ENCODE measurements around the gene EFEMP1. TPM values are rescaled to one million over a fixed set of nuclear protein-coding genes. Genes with fewer than 3 reads are reported as not detected.

The EFEMP1 gene
- total and polyA plus RNA-seq, 9 of the 15 experiments (the other 6 are each of a cell fraction or from before 2014, with no cell fraction given) = 0.05 to 6.2 (median 0.22) TPM

DNA sequence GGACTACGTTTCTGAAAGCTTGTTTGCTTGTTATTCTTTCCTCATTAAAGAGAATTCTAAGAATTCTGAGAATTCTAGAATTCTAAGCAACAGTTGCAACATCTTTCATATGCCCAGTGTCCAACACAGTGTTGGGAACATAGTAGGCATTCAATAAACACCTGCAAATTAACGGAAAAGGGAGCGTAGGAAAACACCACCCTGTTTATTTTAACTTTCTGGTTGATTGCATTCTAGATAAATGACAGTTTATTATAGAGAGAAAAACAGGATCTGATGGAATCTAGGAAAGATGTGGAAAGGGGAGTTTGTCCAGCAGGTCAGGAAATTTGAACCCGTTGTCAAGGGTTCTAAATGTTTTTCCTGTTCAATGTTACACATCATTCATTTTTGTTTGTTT, 24.2 kb upstream of the EFEMP1 start:
- WGBS (ENCODE audit: insufficient coverage, low coverage, missing lambda C conversion rate) = 0% methylated on average over 4 of the region's 4 CpGs
- no peaks in the 10 kb centered on the region for H3K4me1 ChIP-seq (replicated peaks in 1 of 2; ENCODE audit: control insufficient read depth in 2 of 2, insufficient read depth in 2 of 2, low read length in 2 of 2)
- CTCF ChIA-PET (ENCODE audit: low intra/inter-chr PET ratio) = no interaction called here

DNA sequence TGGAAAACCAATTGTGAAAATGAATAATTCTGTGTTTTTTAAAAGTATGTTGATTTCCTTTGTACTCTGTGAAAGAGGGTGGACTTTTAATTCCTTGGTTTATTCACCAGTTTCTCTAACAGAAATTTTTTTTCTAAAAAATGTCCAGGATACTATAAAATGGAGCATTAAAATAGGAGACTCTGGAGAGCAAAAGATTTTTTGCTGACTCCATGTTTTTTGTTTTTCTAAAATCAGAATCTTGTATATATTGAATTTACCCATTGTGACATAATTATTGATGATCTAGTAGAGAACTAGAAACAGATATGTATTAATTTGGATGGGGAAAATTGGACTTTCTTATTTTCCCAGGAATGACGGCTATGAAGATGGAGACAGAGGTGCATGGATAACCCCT, 23.2 kb upstream of the EFEMP1 start:
- CTCF ChIA-PET (ENCODE audit: low intra/inter-chr PET ratio) = no interaction called here
- Histone ChIP-seq H3K4me2 (ENCODE audit: insufficient read depth, low read length) (no peak overlapping the region), H3K9me1 (ENCODE audit: control insufficient read depth, insufficient read depth, low read length) (no peaks in the 10 kb centered on the region), H3K9me3 (replicated peaks; ENCODE audit: control insufficient read depth, insufficient read depth, low read depth, low read length) (no peaks in the 10 kb centered on the region), H2AFZ (ENCODE audit: low read depth, low read length) (no peak overlapping the region), H3K79me2 (ENCODE audit: control insufficient read depth, insufficient read depth, low read length) (no peaks in the 10 kb centered on the region), H4K20me1 (replicated peaks; ENCODE audit: control insufficient read depth, insufficient read depth, low read length) (no peaks in the 10 kb centered on the region), H3K4me1 (replicated peaks in 1 of 2; ENCODE audit: control insufficient read depth in 2 of 2, insufficient read depth in 2 of 2, low read length in 2 of 2) (no peaks in the 10 kb centered on the region), H3K9ac (ENCODE audit: insufficient read depth in 1 of 2, low read depth in 2 of 2, low read length in 2 of 2) (no peak overlapping the region), H3K4me3 (no peak overlapping the region), H3K27me3 (ENCODE audit: control insufficient read depth in 2 of 2, insufficient read depth in 2 of 2, low read length in 2 of 2) (no peaks in the 10 kb centered on the region), H3K36me3 (ENCODE audit: control insufficient read depth, insufficient read depth, low read length) (no peaks in the 10 kb centered on the region), H3K27ac (ENCODE audit: extremely low read depth, low read depth, low read length) (no peak overlapping the region)
- no TSS peak for BruUV-seq (replicated peaks)
- FAIRE-seq (no peak), DNase-seq (ENCODE audit: extremely low read depth in 1 of 4, low spot score in 3 of 4) (no peak), ATAC-seq (no peak)
- 10% methylated on average over 1 of the region's 1 CpG for WGBS (ENCODE audit: insufficient coverage, low coverage, missing lambda C conversion rate)
- POLR2A ChIA-PET = interaction anchor here (1.4 kb wide), 1 partner anchor 22 kb away, joined by 4 read pairs; no protein-coding TSS in a partner anchor
- in situ Hi-C loops (cut with MboI) = no loop called here
- intact Hi-C loops (cut with micrococcal nuclease) = no loop called here
- TF ChIP-seq, protein P1, sequence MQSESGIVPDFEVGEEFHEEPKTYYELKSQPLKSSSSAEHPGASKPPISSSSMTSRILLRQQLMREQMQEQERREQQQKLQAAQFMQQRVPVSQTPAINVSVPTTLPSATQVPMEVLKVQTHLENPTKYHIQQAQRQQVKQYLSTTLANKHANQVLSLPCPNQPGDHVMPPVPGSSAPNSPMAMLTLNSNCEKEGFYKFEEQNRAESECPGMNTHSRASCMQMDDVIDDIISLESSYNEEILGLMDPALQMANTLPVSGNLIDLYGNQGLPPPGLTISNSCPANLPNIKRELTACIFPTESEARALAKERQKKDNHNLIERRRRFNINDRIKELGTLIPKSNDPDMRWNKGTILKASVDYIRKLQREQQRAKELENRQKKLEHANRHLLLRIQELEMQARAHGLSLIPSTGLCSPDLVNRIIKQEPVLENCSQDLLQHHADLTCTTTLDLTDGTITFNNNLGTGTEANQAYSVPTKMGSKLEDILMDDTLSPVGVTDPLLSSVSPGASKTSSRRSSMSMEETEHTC (IDR thresholded peaks at IDR 0.05) = no peak
- TF ChIP-seq SRSF3 (IDR thresholded peaks at IDR 0.05; ENCODE audit: insufficient read depth, low read length) = no peak
- no peak for TF ChIP-seq ZFP30 (CRISPR knock-in tag; IDR thresholded peaks at IDR 0.05; ENCODE audit: borderline replicate concordance)
- TF ChIP-seq, protein P2, sequence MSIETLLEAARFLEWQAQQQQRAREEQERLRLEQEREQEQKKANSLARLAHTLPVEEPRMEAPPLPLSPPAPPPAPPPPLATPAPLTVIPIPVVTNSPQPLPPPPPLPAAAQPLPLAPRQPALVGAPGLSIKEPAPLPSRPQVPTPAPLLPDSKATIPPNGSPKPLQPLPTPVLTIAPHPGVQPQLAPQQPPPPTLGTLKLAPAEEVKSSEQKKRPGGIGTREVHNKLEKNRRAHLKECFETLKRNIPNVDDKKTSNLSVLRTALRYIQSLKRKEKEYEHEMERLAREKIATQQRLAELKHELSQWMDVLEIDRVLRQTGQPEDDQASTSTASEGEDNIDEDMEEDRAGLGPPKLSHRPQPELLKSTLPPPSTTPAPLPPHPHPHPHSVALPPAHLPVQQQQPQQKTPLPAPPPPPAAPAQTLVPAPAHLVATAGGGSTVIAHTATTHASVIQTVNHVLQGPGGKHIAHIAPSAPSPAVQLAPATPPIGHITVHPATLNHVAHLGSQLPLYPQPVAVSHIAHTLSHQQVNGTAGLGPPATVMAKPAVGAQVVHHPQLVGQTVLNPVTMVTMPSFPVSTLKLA (conservative IDR thresholded peaks at IDR 0.05) = no peak
- TF ChIP-seq, protein P3, sequence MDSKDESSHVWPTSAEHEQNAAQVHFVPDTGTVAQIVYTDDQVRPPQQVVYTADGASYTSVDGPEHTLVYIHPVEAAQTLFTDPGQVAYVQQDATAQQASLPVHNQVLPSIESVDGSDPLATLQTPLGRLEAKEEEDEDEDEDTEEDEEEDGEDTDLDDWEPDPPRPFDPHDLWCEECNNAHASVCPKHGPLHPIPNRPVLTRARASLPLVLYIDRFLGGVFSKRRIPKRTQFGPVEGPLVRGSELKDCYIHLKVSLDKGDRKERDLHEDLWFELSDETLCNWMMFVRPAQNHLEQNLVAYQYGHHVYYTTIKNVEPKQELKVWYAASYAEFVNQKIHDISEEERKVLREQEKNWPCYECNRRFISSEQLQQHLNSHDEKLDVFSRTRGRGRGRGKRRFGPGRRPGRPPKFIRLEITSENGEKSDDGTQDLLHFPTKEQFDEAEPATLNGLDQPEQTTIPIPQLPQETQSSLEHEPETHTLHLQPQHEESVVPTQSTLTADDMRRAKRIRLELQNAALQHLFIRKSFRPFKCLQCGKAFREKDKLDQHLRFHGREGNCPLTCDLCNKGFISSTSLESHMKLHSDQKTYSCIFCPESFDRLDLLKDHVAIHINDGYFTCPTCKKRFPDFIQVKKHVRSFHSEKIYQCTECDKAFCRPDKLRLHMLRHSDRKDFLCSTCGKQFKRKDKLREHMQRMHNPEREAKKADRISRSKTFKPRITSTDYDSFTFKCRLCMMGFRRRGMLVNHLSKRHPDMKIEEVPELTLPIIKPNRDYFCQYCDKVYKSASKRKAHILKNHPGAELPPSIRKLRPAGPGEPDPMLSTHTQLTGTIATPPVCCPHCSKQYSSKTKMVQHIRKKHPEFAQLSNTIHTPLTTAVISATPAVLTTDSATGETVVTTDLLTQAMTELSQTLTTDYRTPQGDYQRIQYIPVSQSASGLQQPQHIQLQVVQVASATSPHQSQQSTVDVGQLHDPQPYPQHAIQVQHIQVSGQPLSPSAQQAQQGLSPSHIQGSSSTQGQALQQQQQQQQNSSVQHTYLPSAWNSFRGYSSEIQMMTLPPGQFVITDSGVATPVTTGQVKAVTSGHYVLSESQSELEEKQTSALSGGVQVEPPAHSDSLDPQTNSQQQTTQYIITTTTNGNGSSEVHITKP (IDR thresholded peaks at IDR 0.05; ENCODE audit: partially characterized antibody) = no peak
- TF ChIP-seq BHLHE40 (IDR thresholded peaks at IDR 0.05; ENCODE audit: low read length) = no peak
- TF ChIP-seq FOS (IDR thresholded peaks at IDR 0.05; ENCODE audit: extremely low read depth, insufficient read length) = no peak
- TF ChIP-seq CREBBP (IDR thresholded peaks at IDR 0.05; ENCODE audit: low read depth, low read length) = no peak

More for the DNA sequence above, 24.2 kb upstream of the EFEMP1 start:
- Histone ChIP-seq H3K36me3 (ENCODE audit: control insufficient read depth, insufficient read depth, low read length) (no peaks in the 10 kb centered on the region), H3K9me1 (ENCODE audit: control insufficient read depth, insufficient read depth, low read length) (no peaks in the 10 kb centered on the region), H3K4me3 (no peak overlapping the region), H3K27me3 (ENCODE audit: control insufficient read depth in 2 of 2, insufficient read depth in 2 of 2, low read length in 2 of 2) (no peaks in the 10 kb centered on the region), H3K9me3 (replicated peaks; ENCODE audit: control insufficient read depth, insufficient read depth, low read depth, low read length) (no peaks in the 10 kb centered on the region), H4K20me1 (replicated peaks; ENCODE audit: control insufficient read depth, insufficient read depth, low read length) (no peaks in the 10 kb centered on the region), H3K9ac (ENCODE audit: insufficient read depth in 1 of 2, low read depth in 2 of 2, low read length in 2 of 2) (no peak overlapping the region), H3K4me2 (ENCODE audit: insufficient read depth, low read length) (no peak overlapping the region), H3K79me2 (ENCODE audit: control insufficient read depth, insufficient read depth, low read length) (no peaks in the 10 kb centered on the region), H3K27ac (ENCODE audit: extremely low read depth, low read depth, low read length) (no peak overlapping the region), H2AFZ (ENCODE audit: low read depth, low read length) (no peak overlapping the region)
- in situ Hi-C loops (cut with MboI) (no loop called here), intact Hi-C loops (cut with micrococcal nuclease) (no loop called here)
- DNase-seq (ENCODE audit: extremely low read depth in 1 of 4, low spot score in 3 of 4) (no peak), ATAC-seq (no peak), FAIRE-seq (peak; percentile 32)
- POLR2A ChIA-PET = interaction anchor here (0.6 to 1.4 kb wide), 2 partner anchors 11 to 21 kb away, joined by 3 to 4 read pairs; no protein-coding TSS in a partner anchor
- no TSS peak for BruUV-seq (replicated peaks)
- TF ChIP-seq PHF20 (IDR thresholded peaks at IDR 0.05; ENCODE audit: partially characterized antibody) (no peak), TAF15 (IDR thresholded peaks at IDR 0.05; ENCODE audit: low read depth, low read length) (no peak), SAFB2 (IDR thresholded peaks at IDR 0.05; ENCODE audit: borderline replicate concordance, low read depth, low read length, severe bottlenecking) (no peak)

Measured in K562 (cell line).